ENCODE measurements around the gene NLRP3. TPM values are rescaled to one million over a fixed set of nuclear protein-coding genes. Genes with fewer than 3 reads are reported as not detected.
"Not testable (repeated sequence)": the region's sequence is repeated elsewhere in the genome, so short reads cannot be mapped to it uniquely, and the experiment has no call there.

The NLRP3 gene
- total RNA-seq, 1 donor from 2014 or later: not detected

- no peak for TF ChIP-seq CTCF (IDR thresholded peaks at IDR 0.05; ENCODE audit: unreplicated experiment)
- H3K36me3 Mint-ChIP-seq (ENCODE audit: insufficient read depth): no peaks in the 10 kb centered on the region
- peaks cover 15% of the 10 kb centered on the region for H3K27me3 Mint-ChIP-seq
- H3K27ac Mint-ChIP-seq: no peak overlapping the region
- H3K9me3 Mint-ChIP-seq (ENCODE audit: low read depth): peaks cover 9% of the 10 kb centered on the region
- H3K4me3 Mint-ChIP-seq (ENCODE audit: low read depth): no peak overlapping the region
- no peaks in the 10 kb centered on the region for H3K4me1 Mint-ChIP-seq (ENCODE audit: low read depth)
- DNase-seq (ENCODE audit: low spot score, unreplicated experiment): no peak
These were observed 28.9 kb upstream of the NLRP3 start for GRCh38 chr1:247387096-247387495.

GRCh38 chr1:247387565-247387964 is 28.4 kb upstream of the NLRP3 start:
- no peaks in the 10 kb centered on the region for H3K4me1 Mint-ChIP-seq (ENCODE audit: low read depth)
- H3K4me3 Mint-ChIP-seq (ENCODE audit: low read depth): no peak overlapping the region
- no peak for DNase-seq (ENCODE audit: low spot score, unreplicated experiment)

GRCh38 chr1:247390116-247390791 is 25.7 kb upstream of the NLRP3 start:
- Mint-ChIP-seq H3K27me3 (peaks cover 15% of the 10 kb centered on the region), H3K27ac (no peak overlapping the region), H3K36me3 (ENCODE audit: insufficient read depth) (no peaks in the 10 kb centered on the region), H3K4me1 (ENCODE audit: low read depth) (no peaks in the 10 kb centered on the region), H3K4me3 (ENCODE audit: low read depth) (no peak overlapping the region), H3K9me3 (ENCODE audit: low read depth) (no peaks in the 10 kb centered on the region)
- peak; percentile 69 for DNase-seq (ENCODE audit: low spot score, unreplicated experiment)
- TF ChIP-seq CTCF (IDR thresholded peaks at IDR 0.05; ENCODE audit: unreplicated experiment): peak; percentile 95

More at GRCh38 chr1:247387565-247387964, 28.4 kb upstream of the NLRP3 start:
- peaks cover 15% of the 10 kb centered on the region for H3K27me3 Mint-ChIP-seq
- no peaks in the 10 kb centered on the region for H3K36me3 Mint-ChIP-seq (ENCODE audit: insufficient read depth)
- H3K9me3 Mint-ChIP-seq (ENCODE audit: low read depth): peaks cover 9% of the 10 kb centered on the region
- TF ChIP-seq CTCF (IDR thresholded peaks at IDR 0.05; ENCODE audit: unreplicated experiment): no peak
- H3K27ac Mint-ChIP-seq: no peak overlapping the region

- Mint-ChIP-seq H3K36me3 (ENCODE audit: insufficient read depth) (no peaks in the 10 kb centered on the region), H3K4me3 (ENCODE audit: low read depth) (no peak overlapping the region), H3K27me3 (peaks cover 15% of the 10 kb centered on the region), H3K4me1 (ENCODE audit: low read depth) (no peaks in the 10 kb centered on the region), H3K27ac (no peak overlapping the region), H3K9me3 (ENCODE audit: low read depth) (no peaks in the 10 kb centered on the region)
- no peak for TF ChIP-seq CTCF (IDR thresholded peaks at IDR 0.05; ENCODE audit: unreplicated experiment)
- DNase-seq (ENCODE audit: low spot score, unreplicated experiment): no peak
These were observed 25.0 kb upstream of the NLRP3 start for GRCh38 chr1:247390996-247391395.

GRCh38 chr1:247392088-247392487 is 23.9 kb upstream of the NLRP3 start:
- no peak for TF ChIP-seq CTCF (IDR thresholded peaks at IDR 0.05; ENCODE audit: unreplicated experiment)
- Mint-ChIP-seq H3K4me1 (ENCODE audit: low read depth) (no peaks in the 10 kb centered on the region), H3K9me3 (ENCODE audit: low read depth) (no peaks in the 10 kb centered on the region), H3K27ac (no peak overlapping the region), H3K27me3 (peaks cover 15% of the 10 kb centered on the region), H3K36me3 (ENCODE audit: insufficient read depth) (no peaks in the 10 kb centered on the region), H3K4me3 (ENCODE audit: low read depth) (no peak overlapping the region)
- no peak for DNase-seq (ENCODE audit: low spot score, unreplicated experiment)

- H3K27me3 Mint-ChIP-seq; H3K4me3 Mint-ChIP-seq (ENCODE audit: low read depth); H3K27ac Mint-ChIP-seq: not testable (repeated sequence)
These were observed 20.9 kb upstream of the NLRP3 start for GRCh38 chr1:247395075-247395474.

More at GRCh38 chr1:247395075-247395474, 20.9 kb upstream of the NLRP3 start:
- H3K4me1 Mint-ChIP-seq (ENCODE audit: low read depth); H3K36me3 Mint-ChIP-seq (ENCODE audit: insufficient read depth); H3K9me3 Mint-ChIP-seq (ENCODE audit: low read depth); DNase-seq (ENCODE audit: low spot score, unreplicated experiment): not testable (repeated sequence)
